A549 treated with ZK216348 at 1 μM for 4 hours (cell line): Measurements from ENCODE around the gene ZNF804B. TPM values are rescaled to one million over a fixed set of nuclear protein-coding genes. Genes with fewer than 3 reads are reported as not detected.

ENCODE experiments used
- total RNA-seq: library from RNA; stranded (reverse); fragments of 200-300 nt; extraction: Qiagen RNA extraction; gene quantifications from 5 replicates; pipeline ENCODE4 v1.2.3, GENCODE V29; 2022; ENCODE audit warnings: low read depth

ZNF804B gene
- not detected in 5 replicates for total RNA-seq

DNA sequence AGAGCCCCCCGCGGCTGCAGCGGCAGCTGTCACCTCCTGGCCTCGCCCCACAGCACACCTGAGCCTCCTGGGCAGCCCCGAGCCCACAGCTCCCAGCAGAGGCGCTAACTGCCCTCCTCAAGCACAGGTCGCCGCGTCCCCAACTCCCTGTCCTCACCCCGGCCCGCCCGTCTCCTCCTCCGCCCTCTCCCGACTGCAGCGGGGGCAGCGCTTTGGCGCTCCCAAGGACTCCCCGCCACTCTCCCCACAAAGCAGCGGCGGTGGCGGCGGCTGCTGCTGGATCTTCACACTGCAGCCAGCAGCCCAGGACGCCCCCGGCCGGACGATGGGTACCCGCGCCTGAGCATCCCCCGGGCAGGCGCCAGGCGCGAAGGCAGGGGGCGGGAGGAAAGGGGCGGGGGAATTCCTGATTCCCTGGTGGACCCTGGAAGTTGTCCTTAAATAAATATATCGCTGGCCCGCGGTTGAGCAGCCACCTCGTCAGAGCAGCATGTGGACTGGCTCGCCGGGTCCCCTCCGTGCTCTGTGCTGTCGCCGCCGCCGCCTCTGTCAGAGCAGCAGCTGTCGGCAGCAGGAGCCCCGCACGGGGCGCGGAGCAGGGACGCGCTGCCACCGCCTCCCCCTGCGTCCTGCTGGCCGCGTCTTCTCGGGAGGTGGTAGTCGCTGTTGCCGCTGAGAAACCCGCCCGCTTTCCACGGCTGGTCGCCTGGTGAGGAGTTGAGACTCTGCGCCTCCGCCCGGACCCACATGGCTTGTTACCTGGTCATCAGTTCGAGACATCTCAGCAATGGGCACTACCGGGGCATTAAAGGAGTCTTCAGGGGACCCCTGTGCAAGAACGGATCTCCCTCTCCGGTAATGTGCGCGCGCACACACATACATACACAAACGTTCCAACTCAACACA, at the start of gene ZNF804B:
TSS of gene ZNF804B (plus strand) at position 471 of the 906 bp plus-strand sequence. CDS start at position 748, 277 bp downstream.

GRCh38 chr7:88795553-88795952, 36.1 kb downstream of the ZNF804B start, which contains the start of gene TEX47:
Gene TEX47, minus strand, starts transcription at chr7:88795737. Its CDS starts 795 bp downstream, at chr7:88794942.

Other genes with a start within 250 kb of the ZNF804B start
- gene TEX47, start 36.0 kb downstream of the ZNF804B start, total RNA-seq, result not detected in 5 replicates